Ascending aorta (tissue), 2 donors: Measurements from ENCODE around the gene FRMD4A. TPM values are rescaled to one million over a fixed set of nuclear protein-coding genes. Genes with fewer than 3 reads are reported as not detected.

Experiments used
- DNase-seq, 2 donors: peaks; one replicate each; pipeline ENCODE4 v3.0.0-alpha.2; 2019; ENCODE audit warnings: low spot score in 2 of 2
- H3K27ac ChIP-seq, 2 donors: fragments of 200-600 bp; sonication (generic); one replicate each; pipeline ENCODE4 v1.5.1; 2016 to 2017; ENCODE audit warnings: mild to moderate bottlenecking in 1 of 2
- H3K27me3 ChIP-seq: fragments of 200-600 bp; sonication (generic); one replicate; pipeline ENCODE4 v1.5.1; 2017
- H3K36me3 ChIP-seq, 2 donors: fragments of 200-600 bp; sonication (generic); one replicate each; pipeline ENCODE4 v1.5.1; 2016
- H3K4me1 ChIP-seq, 2 donors: fragments of 200-600 bp; sonication (generic); one replicate each; pipeline ENCODE4 v1.5.1; 2016 to 2017; ENCODE audit warnings: mild to moderate bottlenecking in 1 of 2
- H3K4me3 ChIP-seq, 2 donors: fragments of 200-600 bp; sonication (generic); one replicate each; pipeline ENCODE4 v1.5.1; 2016 to 2017; ENCODE audit warnings: mild to moderate bottlenecking in 1 of 2
- H3K9me3 ChIP-seq, 2 donors: fragments of 200-600 bp; sonication (generic); one replicate each; pipeline ENCODE4 v1.5.1; 2016
- intact Hi-C: fragments of 100-400 bp; cut with DNase I; formaldehyde crosslinking; loops from one replicate; pipeline ENCODE4 v1.15.1; 2023
- total RNA-seq: library from RNA; depleted of rRNA; stranded (reverse); fragments of >200 nt; gene quantifications from one replicate; pipeline ENCODE4 v1.1.0, GENCODE V29; 2016
- TF ChIP-seq, protein P1 (sequence below), 3 experiments: fragments of 200-600 bp in 2 of 3; fragments of 450-650 bp in 1 of 3; sonication (generic) in 2 of 3; IDR thresholded peaks; one replicate each; pipeline ENCODE4 v1.5.1; 2016 to 2019; ENCODE audit warnings: antibody characterized with exemption in 3 of 3, mild to moderate bottlenecking in 1 of 3, moderate library complexity in 1 of 3

FRMD4A gene
- total RNA-seq, 1 donor from 2014 or later, result 108 TPM

DNA sequence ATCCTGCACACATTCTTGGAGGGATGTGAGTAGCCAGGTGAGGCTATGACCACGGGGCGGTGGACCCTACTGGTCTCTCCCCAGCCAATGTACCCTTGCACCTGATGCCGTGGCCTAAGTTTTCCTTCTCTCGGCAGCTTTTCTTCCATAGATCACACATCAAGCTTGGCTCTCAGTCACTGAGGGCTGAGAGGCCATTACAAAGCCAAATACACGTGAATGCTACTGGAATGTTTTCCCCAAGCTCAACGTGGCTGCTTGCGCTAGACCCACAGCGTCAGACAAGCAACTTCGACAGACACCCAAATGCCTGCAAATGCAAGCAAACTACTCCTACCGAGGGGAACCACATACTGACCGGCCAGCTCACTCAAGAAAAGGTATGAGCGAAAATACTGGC is 660.8 kb downstream of the FRMD4A start:
- no peak overlapping the region for H3K27ac ChIP-seq
- intact Hi-C loops, result loop anchor here (10.0 kb wide), 1 partner anchor 425 kb away; no protein-coding TSS in a partner anchor
- H3K4me3 ChIP-seq, result no peak overlapping the region
- no peak for DNase-seq
- no peaks in the 10 kb centered on the region for H3K9me3 ChIP-seq
- H3K27me3 ChIP-seq, result no peaks in the 10 kb centered on the region
- H3K36me3 ChIP-seq, result peaks cover 29 to 68% of the 10 kb centered on the region in 2 donors
- TF ChIP-seq, protein P1, sequence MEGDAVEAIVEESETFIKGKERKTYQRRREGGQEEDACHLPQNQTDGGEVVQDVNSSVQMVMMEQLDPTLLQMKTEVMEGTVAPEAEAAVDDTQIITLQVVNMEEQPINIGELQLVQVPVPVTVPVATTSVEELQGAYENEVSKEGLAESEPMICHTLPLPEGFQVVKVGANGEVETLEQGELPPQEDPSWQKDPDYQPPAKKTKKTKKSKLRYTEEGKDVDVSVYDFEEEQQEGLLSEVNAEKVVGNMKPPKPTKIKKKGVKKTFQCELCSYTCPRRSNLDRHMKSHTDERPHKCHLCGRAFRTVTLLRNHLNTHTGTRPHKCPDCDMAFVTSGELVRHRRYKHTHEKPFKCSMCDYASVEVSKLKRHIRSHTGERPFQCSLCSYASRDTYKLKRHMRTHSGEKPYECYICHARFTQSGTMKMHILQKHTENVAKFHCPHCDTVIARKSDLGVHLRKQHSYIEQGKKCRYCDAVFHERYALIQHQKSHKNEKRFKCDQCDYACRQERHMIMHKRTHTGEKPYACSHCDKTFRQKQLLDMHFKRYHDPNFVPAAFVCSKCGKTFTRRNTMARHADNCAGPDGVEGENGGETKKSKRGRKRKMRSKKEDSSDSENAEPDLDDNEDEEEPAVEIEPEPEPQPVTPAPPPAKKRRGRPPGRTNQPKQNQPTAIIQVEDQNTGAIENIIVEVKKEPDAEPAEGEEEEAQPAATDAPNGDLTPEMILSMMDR (IDR thresholded peaks at IDR 0.05), result no peak
- no peaks in the 10 kb centered on the region for H3K4me1 ChIP-seq

- Histone ChIP-seq H3K4me3 (no peak overlapping the region), H3K9me3 (no peaks in the 10 kb centered on the region), H3K4me1 (no peaks in the 10 kb centered on the region), H3K36me3 (peaks cover 31 to 62% of the 10 kb centered on the region in 2 donors), H3K27ac (no peak overlapping the region), H3K27me3 (no peaks in the 10 kb centered on the region)
- TF ChIP-seq, protein P1 (IDR thresholded peaks at IDR 0.05), result no peak
- no peak for DNase-seq
- intact Hi-C loops, result loop anchor here (10.0 kb wide), 1 partner anchor 425 kb away; no protein-coding TSS in a partner anchor
Observed at GRCh38 chr10:13669182-13669855, 661.4 kb downstream of the FRMD4A start.

DNA sequence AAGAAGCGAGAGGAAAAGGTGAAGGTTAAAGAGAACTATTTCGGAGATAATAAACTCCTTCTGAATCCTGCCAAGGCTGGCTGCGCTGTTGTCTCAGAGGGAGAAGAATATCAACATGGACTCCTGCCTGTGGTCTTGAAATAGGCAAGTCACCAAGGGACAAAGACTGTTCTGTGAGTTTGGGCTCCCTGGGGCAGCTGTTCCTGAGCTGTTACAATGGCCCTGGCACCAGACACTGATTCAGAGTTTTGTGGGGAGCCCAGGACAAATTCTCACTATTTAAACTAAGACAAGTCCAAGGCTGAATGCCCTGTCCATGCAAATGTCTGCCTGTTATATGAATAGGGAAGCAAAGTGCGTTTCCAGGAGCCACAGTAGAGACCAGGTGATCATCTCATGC is 662.6 kb downstream of the FRMD4A start:
- no peaks in the 10 kb centered on the region for H3K9me3 ChIP-seq
- H3K4me3 ChIP-seq, result no peak overlapping the region
- no peak for DNase-seq
- H3K27me3 ChIP-seq, result no peaks in the 10 kb centered on the region
- peaks cover 31 to 61% of the 10 kb centered on the region in 2 donors for H3K36me3 ChIP-seq
- H3K4me1 ChIP-seq, result no peaks in the 10 kb centered on the region
- intact Hi-C loops, result loop anchor here (10.0 kb wide), 1 partner anchor 427 kb away; no protein-coding TSS in a partner anchor
- no peak overlapping the region for H3K27ac ChIP-seq
- TF ChIP-seq, protein P1 (IDR thresholded peaks at IDR 0.05), result no peak

- Histone ChIP-seq H3K27me3 (no peaks in the 10 kb centered on the region), H3K27ac (no peak overlapping the region), H3K4me3 (no peak overlapping the region), H3K36me3 (peaks cover 36 to 52% of the 10 kb centered on the region in 2 donors), H3K4me1 (no peaks in the 10 kb centered on the region), H3K9me3 (no peaks in the 10 kb centered on the region)
- DNase-seq, result no peak
- TF ChIP-seq, protein P1 (IDR thresholded peaks at IDR 0.05), result no peak
- intact Hi-C loops, result loop anchor here (10.0 kb wide), 1 partner anchor 429 kb away; no protein-coding TSS in a partner anchor
Observed at GRCh38 chr10:13665516-13666262, 665.0 kb downstream of the FRMD4A start.

- Histone ChIP-seq H3K4me3 (no peak overlapping the region), H3K27ac (no peak overlapping the region), H3K4me1 (no peaks in the 10 kb centered on the region), H3K9me3 (no peaks in the 10 kb centered on the region), H3K36me3 (peaks cover 21 to 28% of the 10 kb centered on the region in 2 donors), H3K27me3 (no peaks in the 10 kb centered on the region)
- TF ChIP-seq, protein P1 (IDR thresholded peaks at IDR 0.05), result no peak
- DNase-seq, result no peak
- intact Hi-C loops, result loop anchor here (10.0 kb wide), 1 partner anchor 434 kb away; no protein-coding TSS in a partner anchor
Observed at GRCh38 chr10:13661256-13661655, 669.5 kb downstream of the FRMD4A start.
